PFSK-1 (cell line): Measurements from ENCODE around the gene PPTC7.

Experiments used
- FOXP2 ChIP-seq: optimal IDR thresholded peaks from 2 replicates; pipeline ENCODE3; 2011; ENCODE audit warnings: borderline replicate concordance, control low read depth, inconsistent platforms; ENCODE audit not compliant: insufficient read depth; ENCODE audit errors: extremely low read length, extremely low read depth
- POLR2AphosphoS5 ChIP-seq: IDR thresholded peaks from 2 replicates; pipeline ENCODE4 v1.6.1; 2012; ENCODE audit warnings: low read depth, mild to moderate bottlenecking, control low read depth, low read length, moderate library complexity
- REST ChIP-seq, 2 experiments: IDR thresholded peaks; 2 replicates each; pipeline versions ENCODE4 v1.6.1 to v1.8.0; 2011 to 2012; ENCODE audit warnings: low read depth in 2 of 2, low read length in 2 of 2, control low read depth in 1 of 2, inconsistent platforms in 1 of 2, mild to moderate bottlenecking in 1 of 2, moderate library complexity in 1 of 2; ENCODE audit not compliant: insufficient read depth in 1 of 2
- SIN3A ChIP-seq: IDR thresholded peaks from 2 replicates; pipeline ENCODE4 v1.6.1; 2012; ENCODE audit warnings: mild to moderate bottlenecking, low read length, moderate library complexity, borderline replicate concordance; ENCODE audit not compliant: insufficient read depth
- TAF1 ChIP-seq: IDR thresholded peaks from 2 replicates; pipeline ENCODE4 v1.6.1; 2012; ENCODE audit warnings: low read length, control low read depth, borderline replicate concordance; ENCODE audit not compliant: insufficient read depth

PPTC7 gene

GRCh38 chr12:110554184-110554583 lies 28.9 kb downstream of the PPTC7 start:
- TF ChIP-seq SIN3A = no peak
- TF ChIP-seq FOXP2 = no peak
- no peak for TF ChIP-seq TAF1
- no peak for TF ChIP-seq POLR2AphosphoS5
- TF ChIP-seq REST (IDR thresholded peaks at IDR 0.05; ENCODE audit: insufficient read depth in 1 of 2, low read depth in 2 of 2, low read length in 2 of 2) = no peak

GRCh38 chr12:110550981-110551380 lies 32.1 kb downstream of the PPTC7 start:
- TF ChIP-seq TAF1 = no peak
- TF ChIP-seq SIN3A = no peak
- TF ChIP-seq POLR2AphosphoS5 = no peak
- TF ChIP-seq FOXP2 = no peak
- TF ChIP-seq REST (IDR thresholded peaks at IDR 0.05; ENCODE audit: insufficient read depth in 1 of 2, low read depth in 2 of 2, low read length in 2 of 2) = no peak

- TF ChIP-seq SIN3A (no peak), REST (IDR thresholded peaks at IDR 0.05; ENCODE audit: insufficient read depth in 1 of 2, low read depth in 2 of 2, low read length in 2 of 2) (no peak), POLR2AphosphoS5 (no peak), FOXP2 (no peak), TAF1 (no peak)
Observed at GRCh38 chr12:110549716-110550115, 33.4 kb downstream of the PPTC7 start.

GRCh38 chr12:110548678-110549077 lies 34.4 kb downstream of the PPTC7 start:
- TF ChIP-seq POLR2AphosphoS5 = no peak
- no peak for TF ChIP-seq REST (IDR thresholded peaks at IDR 0.05; ENCODE audit: insufficient read depth in 1 of 2, low read depth in 2 of 2, low read length in 2 of 2)
- no peak for TF ChIP-seq TAF1
- TF ChIP-seq SIN3A = no peak
- no peak for TF ChIP-seq FOXP2

- TF ChIP-seq REST (IDR thresholded peaks at IDR 0.05; ENCODE audit: insufficient read depth in 1 of 2, low read depth in 2 of 2, low read length in 2 of 2) (no peak), POLR2AphosphoS5 (no peak)
Observed at GRCh38 chr12:110547090-110547489, 36.0 kb downstream of the PPTC7 start.
